Activated B cell treated with CpG ODN at 0.5 μM for 24 hours (primary cell): Measurements from ENCODE around the gene CYP26B1. TPM values are rescaled to one million over a fixed set of nuclear protein-coding genes. Genes with fewer than 3 reads are reported as not detected.

ENCODE experiments used
- ATAC-seq: fragments of 200-7000 bp; cut with Tn5 transposase; one replicate; pipeline ENCODE4 v1.10.0; 2021; ENCODE audit warnings: low read depth, mild to moderate bottlenecking, moderate library complexity
- CTCF ChIA-PET: fragments of 350-600 bp; sonication (Branson Sonifier 250); formaldehyde crosslinking; loops from one replicate; lab custom pipeline; 2021; ENCODE audit warnings: antibody characterized with exemption; lab: Charles Lee
- POLR2A ChIA-PET: fragments of 350-600 bp; sonication (Branson Sonifier 250); formaldehyde crosslinking; loops from one replicate; lab custom pipeline; 2021; ENCODE audit warnings: antibody characterized with exemption; lab: Charles Lee
- DNase-seq: peaks from one replicate; pipeline ENCODE4 v3.0.0; 2022
- H3K27ac Mint-ChIP-seq: one replicate; pipeline ENCODE4 v1.8.0; 2020; ENCODE audit warnings: mixed read lengths
- H3K27me3 Mint-ChIP-seq: one replicate; pipeline ENCODE4 v1.8.0; 2021; ENCODE audit warnings: mixed read lengths
- H3K36me3 Mint-ChIP-seq: one replicate; pipeline ENCODE4 v1.8.0; 2021; ENCODE audit warnings: low read depth, mixed read lengths
- H3K4me1 Mint-ChIP-seq: one replicate; pipeline ENCODE4 v1.8.0; 2021; ENCODE audit warnings: mixed read lengths
- H3K4me3 Mint-ChIP-seq: one replicate; pipeline ENCODE4 v1.8.0; 2020; ENCODE audit warnings: mild to moderate bottlenecking, mixed read lengths
- H3K9me3 Mint-ChIP-seq: one replicate; pipeline ENCODE4 v1.8.0; 2020; ENCODE audit warnings: mixed read lengths
- CTCF ChIP-seq: fragments of 200-600 bp; IDR thresholded peaks from one replicate; pipeline ENCODE4 v1.8.0; 2022; ENCODE audit warnings: antibody characterized with exemption, mild to moderate bottlenecking
- intact Hi-C: fragments of 100-400 bp; cut with micrococcal nuclease; formaldehyde crosslinking; loops from one replicate; pipeline ENCODE4 v1.15.1; 2024
- total RNA-seq: library from RNA; stranded (reverse); gene quantifications from 2 replicates; pipeline ENCODE4 v1.2.3, GENCODE V29; 2022

The CYP26B1 gene
- total RNA-seq, 1 donor from 2014 or later, result not detected

GRCh38 chr2:72148003-72148836 is 558 bp upstream of the CYP26B1 start:
- POLR2A ChIA-PET, result no interaction called here
- ATAC-seq (no peak), DNase-seq (no peak)
- TF ChIP-seq CTCF, result no peak
- peaks cover 68% of the 10 kb centered on the region for H3K27me3 Mint-ChIP-seq
- H3K36me3 Mint-ChIP-seq, result no peaks in the 10 kb centered on the region
- H3K4me3 Mint-ChIP-seq, result peak overlapping the region; percentile 83
- H3K9me3 Mint-ChIP-seq, result peaks cover 4% of the 10 kb centered on the region
- peaks cover 47% of the 10 kb centered on the region for H3K4me1 Mint-ChIP-seq
- intact Hi-C loops, result loop anchor here (5.0 to 10.0 kb wide), 3 partner anchors 427 to 1147 kb away; partner anchors contain the start of genes EGR4 and EMX1
- no peak overlapping the region for H3K27ac Mint-ChIP-seq
- CTCF ChIA-PET, result no interaction called here

- H3K4me3 Mint-ChIP-seq, result peak overlapping the region; percentile 40
- H3K27ac Mint-ChIP-seq, result no peak overlapping the region
- intact Hi-C loops, result loop anchor here (5.0 to 10.0 kb wide), 3 partner anchors 428 to 1148 kb away; partner anchors contain the start of genes EGR4 and EMX1
- no peak for DNase-seq
- CTCF ChIA-PET, result no interaction called here
- H3K9me3 Mint-ChIP-seq, result peaks cover 4% of the 10 kb centered on the region
- POLR2A ChIA-PET, result no interaction called here
- H3K36me3 Mint-ChIP-seq, result no peaks in the 10 kb centered on the region
- TF ChIP-seq CTCF, result no peak
- peaks cover 47% of the 10 kb centered on the region for H3K4me1 Mint-ChIP-seq
- no peak for ATAC-seq
- peaks cover 67% of the 10 kb centered on the region for H3K27me3 Mint-ChIP-seq
These were observed 1.0 kb downstream of the CYP26B1 start for GRCh38 chr2:72146347-72147302.

GRCh38 chr2:72145658-72146329 is 1.9 kb downstream of the CYP26B1 start:
- ChIA-PET CTCF (no interaction called here), POLR2A (no interaction called here)
- DNase-seq (no peak), ATAC-seq (no peak)
- no peak for TF ChIP-seq CTCF
- peaks cover 4% of the 10 kb centered on the region for H3K9me3 Mint-ChIP-seq
- H3K36me3 Mint-ChIP-seq, result no peaks in the 10 kb centered on the region
- H3K4me1 Mint-ChIP-seq, result peaks cover 47% of the 10 kb centered on the region
- H3K4me3 Mint-ChIP-seq, result peak overlapping the region; percentile 66
- H3K27ac Mint-ChIP-seq, result peak overlapping the region; percentile 30
- H3K27me3 Mint-ChIP-seq, result peaks cover 61% of the 10 kb centered on the region
- intact Hi-C loops, result loop anchor here (5.0 to 10.0 kb wide), 3 partner anchors 429 to 1149 kb away; partner anchors contain the start of genes EGR4 and EMX1

- H3K4me1 Mint-ChIP-seq, result peaks cover 44% of the 10 kb centered on the region
- peak overlapping the region; percentile 66 for H3K4me3 Mint-ChIP-seq
- peaks cover 56% of the 10 kb centered on the region for H3K27me3 Mint-ChIP-seq
- DNase-seq, result no peak
- H3K27ac Mint-ChIP-seq, result peak overlapping the region; percentile 30
- H3K9me3 Mint-ChIP-seq, result peaks cover 4% of the 10 kb centered on the region
- no peaks in the 10 kb centered on the region for H3K36me3 Mint-ChIP-seq
- ChIA-PET CTCF (no interaction called here), POLR2A (no interaction called here)
- intact Hi-C loops, result loop anchor here (5.0 to 10.0 kb wide), 3 partner anchors 430 to 1150 kb away; partner anchors contain the start of genes EGR4 and EMX1
- no peak for TF ChIP-seq CTCF
- ATAC-seq, result no peak
These were observed 2.4 kb downstream of the CYP26B1 start for GRCh38 chr2:72145289-72145657.
